ENCODE results near the gene ZNF76. TPM values are rescaled to one million over a fixed set of nuclear protein-coding genes. Genes with fewer than 3 reads are reported as not detected.

Gene ZNF76
- polyA plus RNA-seq, 1 of the 3 experiments (the other 2 are of a cell fraction) = 19.7 TPM

DNA sequence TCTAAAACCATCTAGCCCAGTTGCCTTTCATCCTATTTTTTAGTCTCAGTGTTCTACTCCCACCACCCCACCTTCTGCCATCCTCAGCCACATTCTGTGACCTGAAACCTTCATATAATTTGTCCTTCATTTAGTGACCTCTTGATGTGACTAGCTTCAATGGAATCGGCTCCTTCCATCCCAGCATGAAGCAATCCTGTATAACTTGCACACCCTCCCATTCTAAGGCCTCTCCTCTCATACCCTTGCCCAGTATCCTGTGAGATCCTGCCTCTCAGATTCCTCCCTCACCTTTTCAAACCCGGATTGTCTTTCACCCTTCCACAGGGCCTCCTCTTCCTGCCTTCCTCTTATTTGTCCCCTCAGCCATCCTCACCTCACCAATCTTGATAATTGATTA, 3.1 kb downstream of the ZNF76 start:
- H3K4me1 ChIP-seq (ENCODE audit: control insufficient read depth in 1 of 2, insufficient read depth in 2 of 2, low read depth in 1 of 2, low read length in 1 of 2) = peaks cover 14 to 16% of the 10 kb centered on the region in 2 experiments; a peak in 3 of 4 replicates
- DNase-seq = no peak
- H3K36me3 ChIP-seq (replicated peaks in 1 of 2; ENCODE audit: control insufficient read depth in 1 of 2, insufficient read depth in 2 of 2, low read length in 1 of 2) = no peaks in the 10 kb centered on the region
- no peak overlapping the region for H3K4me3 ChIP-seq (ENCODE audit: low read depth in 2 of 2, low read length in 1 of 2)
- peaks cover 38% of the 10 kb centered on the region for H3K79me2 ChIP-seq (ENCODE audit: insufficient read depth)
- CTCF ChIA-PET = interaction anchor here (1.5 kb wide), 2 partner anchors 14 to 22 kb away, joined by 3 to 5 read pairs; no protein-coding TSS in a partner anchor
- no peak overlapping the region for H2AFZ ChIP-seq (ENCODE audit: low read depth)
- H3K27ac ChIP-seq (ENCODE audit: low read depth in 2 of 2, low read length in 1 of 2) = no peak overlapping the region
- H3K9me2 ChIP-seq = no peaks in the 10 kb centered on the region
- no peak overlapping the region for H3K9ac ChIP-seq
- no peaks in the 10 kb centered on the region for H3K27me3 ChIP-seq (ENCODE audit: insufficient read depth)
- 89% methylated on average over 2 of the region's 2 CpGs for WGBS (ENCODE audit: low lambda C conversion rate)
- peaks cover 8% of the 10 kb centered on the region for H3F3A ChIP-seq (replicated peaks; ENCODE audit: insufficient read depth)
- POLR2A ChIA-PET = no interaction called here
- TF ChIP-seq, protein P1, sequence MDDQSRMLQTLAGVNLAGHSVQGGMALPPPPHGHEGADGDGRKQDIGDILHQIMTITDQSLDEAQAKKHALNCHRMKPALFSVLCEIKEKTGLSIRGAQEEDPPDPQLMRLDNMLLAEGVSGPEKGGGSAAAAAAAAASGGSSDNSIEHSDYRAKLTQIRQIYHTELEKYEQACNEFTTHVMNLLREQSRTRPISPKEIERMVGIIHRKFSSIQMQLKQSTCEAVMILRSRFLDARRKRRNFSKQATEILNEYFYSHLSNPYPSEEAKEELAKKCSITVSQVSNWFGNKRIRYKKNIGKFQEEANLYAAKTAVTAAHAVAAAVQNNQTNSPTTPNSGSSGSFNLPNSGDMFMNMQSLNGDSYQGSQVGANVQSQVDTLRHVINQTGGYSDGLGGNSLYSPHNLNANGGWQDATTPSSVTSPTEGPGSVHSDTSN (IDR thresholded peaks at IDR 0.05) = no peak
- TF ChIP-seq GABPA (IDR thresholded peaks at IDR 0.05; ENCODE audit: low read depth) = no peak
- no peak for TF ChIP-seq FOXM1 (IDR thresholded peaks at IDR 0.05; ENCODE audit: low read depth)
- TF ChIP-seq, protein P2, sequence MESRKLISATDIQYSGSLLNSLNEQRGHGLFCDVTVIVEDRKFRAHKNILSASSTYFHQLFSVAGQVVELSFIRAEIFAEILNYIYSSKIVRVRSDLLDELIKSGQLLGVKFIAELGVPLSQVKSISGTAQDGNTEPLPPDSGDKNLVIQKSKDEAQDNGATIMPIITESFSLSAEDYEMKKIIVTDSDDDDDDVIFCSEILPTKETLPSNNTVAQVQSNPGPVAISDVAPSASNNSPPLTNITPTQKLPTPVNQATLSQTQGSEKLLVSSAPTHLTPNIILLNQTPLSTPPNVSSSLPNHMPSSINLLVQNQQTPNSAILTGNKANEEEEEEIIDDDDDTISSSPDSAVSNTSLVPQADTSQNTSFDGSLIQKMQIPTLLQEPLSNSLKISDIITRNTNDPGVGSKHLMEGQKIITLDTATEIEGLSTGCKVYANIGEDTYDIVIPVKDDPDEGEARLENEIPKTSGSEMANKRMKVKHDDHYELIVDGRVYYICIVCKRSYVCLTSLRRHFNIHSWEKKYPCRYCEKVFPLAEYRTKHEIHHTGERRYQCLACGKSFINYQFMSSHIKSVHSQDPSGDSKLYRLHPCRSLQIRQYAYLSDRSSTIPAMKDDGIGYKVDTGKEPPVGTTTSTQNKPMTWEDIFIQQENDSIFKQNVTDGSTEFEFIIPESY (IDR thresholded peaks at IDR 0.05; ENCODE audit: borderline replicate concordance, low read depth) = no peak
- H4K20me1 ChIP-seq (ENCODE audit: insufficient read depth) = no peaks in the 10 kb centered on the region
- H3K4me2 ChIP-seq = no peak overlapping the region
- no peaks in the 10 kb centered on the region for H3K9me3 ChIP-seq

DNA sequence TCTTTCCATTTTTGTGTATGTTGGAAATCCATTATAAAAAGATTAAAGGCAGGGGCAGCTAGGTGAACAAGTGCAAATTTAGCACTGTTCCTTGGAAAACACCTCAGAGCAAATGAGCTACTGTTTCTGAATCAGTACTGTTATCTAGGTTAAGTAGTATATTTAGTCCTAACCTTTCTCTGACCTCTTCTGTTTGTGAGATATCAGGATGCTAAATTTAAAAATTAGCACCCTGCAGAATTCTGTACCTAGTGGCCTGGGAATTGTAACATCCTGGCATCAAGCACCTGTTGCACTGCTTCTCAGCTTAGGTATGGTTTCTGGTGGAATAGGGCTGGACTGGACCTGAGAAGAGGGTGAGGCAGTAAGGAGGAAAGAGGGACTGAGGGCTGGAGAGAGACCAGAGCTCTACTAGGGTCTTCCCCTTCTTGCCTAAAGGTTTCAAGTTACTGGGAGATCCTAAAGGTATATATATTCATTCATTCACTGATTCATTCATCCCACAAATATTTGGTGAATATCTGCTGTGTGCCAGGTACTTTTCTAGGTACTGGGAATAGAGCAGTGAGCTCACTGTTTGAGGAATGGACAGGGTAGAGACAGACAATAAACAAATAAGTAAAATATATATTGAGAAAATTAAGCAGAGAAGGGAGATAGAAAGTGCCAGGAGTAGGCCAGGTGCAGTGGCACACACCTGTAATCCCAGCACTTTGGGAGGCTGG, 5.2 kb downstream of the ZNF76 start:
- Histone ChIP-seq H3K27me3 (ENCODE audit: insufficient read depth) (no peaks in the 10 kb centered on the region), H3K9ac (no peak overlapping the region), H3K79me2 (ENCODE audit: insufficient read depth) (peaks cover 26% of the 10 kb centered on the region; the same call in 1 of the 2 replicates), H3K9me2 (no peaks in the 10 kb centered on the region), H4K20me1 (ENCODE audit: insufficient read depth) (no peaks in the 10 kb centered on the region), H3K4me3 (ENCODE audit: low read depth in 2 of 2, low read length in 1 of 2) (no peak overlapping the region), H3K4me2 (no peak overlapping the region), H3F3A (replicated peaks; ENCODE audit: insufficient read depth) (peaks cover 2% of the 10 kb centered on the region), H3K36me3 (replicated peaks in 1 of 2; ENCODE audit: control insufficient read depth in 1 of 2, insufficient read depth in 2 of 2, low read length in 1 of 2) (no peaks in the 10 kb centered on the region), H3K4me1 (ENCODE audit: control insufficient read depth in 1 of 2, insufficient read depth in 2 of 2, low read depth in 1 of 2, low read length in 1 of 2) (peaks cover 7 to 12% of the 10 kb centered on the region in 2 experiments; a peak in 2 of 4 replicates), H3K27ac (ENCODE audit: low read depth in 2 of 2, low read length in 1 of 2) (no peak overlapping the region), H2AFZ (ENCODE audit: low read depth) (no peak overlapping the region), H3K9me3 (no peaks in the 10 kb centered on the region)
- no peak for DNase-seq
- ChIA-PET POLR2A (interaction anchor here (0.7 kb wide), 1 partner anchor 1572 kb away, joined by 4 read pairs; no protein-coding TSS in a partner anchor), CTCF (interaction anchor here (2.0 kb wide), 1 partner anchor 24 kb away, joined by 5 read pairs; no protein-coding TSS in a partner anchor)
- TF ChIP-seq, protein P1 (IDR thresholded peaks at IDR 0.05) = no peak
- no peak for TF ChIP-seq NFIC (IDR thresholded peaks at IDR 0.05; ENCODE audit: borderline replicate concordance)
- TF ChIP-seq TAF1 (IDR thresholded peaks at IDR 0.05; ENCODE audit: borderline replicate concordance, low read depth, low read length) = no peak
- no peak for TF ChIP-seq RXRA (IDR thresholded peaks at IDR 0.05; ENCODE audit: borderline replicate concordance, low read depth)
- TF ChIP-seq, protein P3, sequence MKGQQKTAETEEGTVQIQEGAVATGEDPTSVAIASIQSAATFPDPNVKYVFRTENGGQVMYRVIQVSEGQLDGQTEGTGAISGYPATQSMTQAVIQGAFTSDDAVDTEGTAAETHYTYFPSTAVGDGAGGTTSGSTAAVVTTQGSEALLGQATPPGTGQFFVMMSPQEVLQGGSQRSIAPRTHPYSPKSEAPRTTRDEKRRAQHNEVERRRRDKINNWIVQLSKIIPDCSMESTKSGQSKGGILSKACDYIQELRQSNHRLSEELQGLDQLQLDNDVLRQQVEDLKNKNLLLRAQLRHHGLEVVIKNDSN (IDR thresholded peaks at IDR 0.05; ENCODE audit: borderline replicate concordance, low read depth) = no peak
- no peak for TF ChIP-seq JUND (IDR thresholded peaks at IDR 0.05)
- TF ChIP-seq, protein P2 (IDR thresholded peaks at IDR 0.05; ENCODE audit: borderline replicate concordance, low read depth) = no peak
- TF ChIP-seq YY1 (IDR thresholded peaks at IDR 0.05; ENCODE audit: low read depth) = no peak
- no peak for TF ChIP-seq POLR2AphosphoS5 (IDR thresholded peaks at IDR 0.05; ENCODE audit: low read depth, low read length)
- TF ChIP-seq, protein P4, sequence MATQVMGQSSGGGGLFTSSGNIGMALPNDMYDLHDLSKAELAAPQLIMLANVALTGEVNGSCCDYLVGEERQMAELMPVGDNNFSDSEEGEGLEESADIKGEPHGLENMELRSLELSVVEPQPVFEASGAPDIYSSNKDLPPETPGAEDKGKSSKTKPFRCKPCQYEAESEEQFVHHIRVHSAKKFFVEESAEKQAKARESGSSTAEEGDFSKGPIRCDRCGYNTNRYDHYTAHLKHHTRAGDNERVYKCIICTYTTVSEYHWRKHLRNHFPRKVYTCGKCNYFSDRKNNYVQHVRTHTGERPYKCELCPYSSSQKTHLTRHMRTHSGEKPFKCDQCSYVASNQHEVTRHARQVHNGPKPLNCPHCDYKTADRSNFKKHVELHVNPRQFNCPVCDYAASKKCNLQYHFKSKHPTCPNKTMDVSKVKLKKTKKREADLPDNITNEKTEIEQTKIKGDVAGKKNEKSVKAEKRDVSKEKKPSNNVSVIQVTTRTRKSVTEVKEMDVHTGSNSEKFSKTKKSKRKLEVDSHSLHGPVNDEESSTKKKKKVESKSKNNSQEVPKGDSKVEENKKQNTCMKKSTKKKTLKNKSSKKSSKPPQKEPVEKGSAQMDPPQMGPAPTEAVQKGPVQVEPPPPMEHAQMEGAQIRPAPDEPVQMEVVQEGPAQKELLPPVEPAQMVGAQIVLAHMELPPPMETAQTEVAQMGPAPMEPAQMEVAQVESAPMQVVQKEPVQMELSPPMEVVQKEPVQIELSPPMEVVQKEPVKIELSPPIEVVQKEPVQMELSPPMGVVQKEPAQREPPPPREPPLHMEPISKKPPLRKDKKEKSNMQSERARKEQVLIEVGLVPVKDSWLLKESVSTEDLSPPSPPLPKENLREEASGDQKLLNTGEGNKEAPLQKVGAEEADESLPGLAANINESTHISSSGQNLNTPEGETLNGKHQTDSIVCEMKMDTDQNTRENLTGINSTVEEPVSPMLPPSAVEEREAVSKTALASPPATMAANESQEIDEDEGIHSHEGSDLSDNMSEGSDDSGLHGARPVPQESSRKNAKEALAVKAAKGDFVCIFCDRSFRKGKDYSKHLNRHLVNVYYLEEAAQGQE (IDR thresholded peaks at IDR 0.05; ENCODE audit: low read depth, low read length) = no peak
- TF ChIP-seq RCOR1 (IDR thresholded peaks at IDR 0.05; ENCODE audit: low read length) = no peak
- no peak for TF ChIP-seq SMC3 (IDR thresholded peaks at IDR 0.05; ENCODE audit: low read depth, low read length)
- TF ChIP-seq GATA2 (CRISPR knock-in tag; IDR thresholded peaks at IDR 0.05) = no peak

Measured in SK-N-SH (cell line).